A549 (cell line): ENCODE measurements around the gene ARMH4.

Source experiments
- CBX2 ChIP-seq: fragments of 200-600 bp; sonication (generic); IDR thresholded peaks from 2 replicates; pipeline ENCODE4 v1.6.1; 2016; ENCODE audit warnings: low read depth, mild to moderate bottlenecking, borderline replicate concordance
- CBX8 ChIP-seq: fragments of 200-600 bp; sonication (generic); IDR thresholded peaks from 2 replicates; pipeline ENCODE4 v1.6.1; 2016
- CTCF ChIP-seq: fragments of >200 bp; sonication (Bioruptor Twin); formaldehyde crosslinking; IDR thresholded peaks from 3 replicates; pipeline ENCODE4 v1.5.1; 2016
- E2F6 ChIP-seq: IDR thresholded peaks from 2 replicates; pipeline ENCODE4 v1.6.1; 2012; ENCODE audit warnings: low read depth, borderline replicate concordance
- EHMT2 ChIP-seq: fragments of 200-600 bp; sonication (generic); IDR thresholded peaks from 2 replicates; pipeline ENCODE4 v1.6.1; 2016; ENCODE audit warnings: antibody characterized with exemption, low read depth, mild to moderate bottlenecking, moderate library complexity
- GATA3 ChIP-seq: IDR thresholded peaks from 2 replicates; pipeline ENCODE4 v1.6.1; 2012; ENCODE audit warnings: borderline replicate concordance
- HOXA7 ChIP-seq: fragments of 250-450 bp; sonication (Bioruptor Pico); IDR thresholded peaks from 2 replicates; pipeline ENCODE4 v1.5.0; 2020; ENCODE audit warnings: mild to moderate bottlenecking, moderate library complexity
- JUNB ChIP-seq: fragments of >200 bp; sonication (Bioruptor Twin); formaldehyde crosslinking; IDR thresholded peaks from 2 replicates; pipeline ENCODE4 v1.6.1; 2016
- KDM1A ChIP-seq: fragments of 200-600 bp; sonication (generic); IDR thresholded peaks from 2 replicates; pipeline ENCODE4 v1.6.1; 2016; ENCODE audit warnings: low read depth, mild to moderate bottlenecking
- MAFK ChIP-seq: fragments of 450-650 bp; IDR thresholded peaks from 2 replicates; pipeline ENCODE4 v1.6.1; 2014; ENCODE audit not compliant: partially characterized antibody
- POLR2A ChIP-seq: IDR thresholded peaks from 2 replicates; pipeline ENCODE4 v1.6.1; 2012; ENCODE audit warnings: mild to moderate bottlenecking, low read length

DNA sequence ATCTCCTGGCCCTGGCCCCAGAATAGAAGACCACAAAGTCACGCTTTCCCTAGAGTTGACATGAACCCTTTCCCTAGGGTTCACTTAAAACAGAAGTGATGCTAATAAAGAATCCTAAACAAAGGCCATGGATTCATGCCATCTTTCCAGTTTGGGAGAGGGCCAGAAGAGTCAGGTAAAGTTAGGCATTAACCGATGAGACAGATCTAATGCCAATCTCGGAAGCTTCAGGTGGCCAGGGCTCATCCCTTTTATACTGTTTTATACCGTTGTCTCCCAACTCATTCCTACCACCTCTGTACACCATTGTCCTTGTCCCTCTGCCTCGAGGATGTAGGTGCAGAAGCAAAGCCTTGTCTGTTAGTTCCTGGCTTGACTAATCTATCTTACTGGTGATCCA is 25.1 kb upstream of the ARMH4 start:
- TF ChIP-seq EHMT2 (no peak), CTCF (no peak), GATA3 (no peak), MAFK (no peak), JUNB (no peak), E2F6 (no peak), POLR2A (no peak), HOXA7 (no peak), CBX2 (no peak), KDM1A (no peak), CBX8 (no peak)
